Measurements from ENCODE around the gene ABCC3.
A peak's percentile ranks its signal among the peaks of the same experiment; 100 is the strongest.

Gene ABCC3

GRCh38 chr17:50605429-50605828 lies 29.3 kb upstream of the ABCC3 start:
- DNase-seq = no peak

GRCh38 chr17:50607522-50608175 lies 27.0 kb upstream of the ABCC3 start:
- no peak for DNase-seq

GRCh38 chr17:50608700-50609379 lies 25.8 kb upstream of the ABCC3 start:
- DNase-seq = no peak

- no peak for DNase-seq
Observed at GRCh38 chr17:50609380-50610074, 25.2 kb upstream of the ABCC3 start.

- no peak for DNase-seq
Observed at GRCh38 chr17:50611634-50612033, 23.0 kb upstream of the ABCC3 start.

- no peak for DNase-seq
Observed at GRCh38 chr17:50612281-50612680, 22.4 kb upstream of the ABCC3 start.

GRCh38 chr17:50613007-50613992 lies 21.4 kb upstream of the ABCC3 start:
- no peak for DNase-seq

GRCh38 chr17:50614471-50615051 lies 20.1 kb upstream of the ABCC3 start:
- DNase-seq = no peak

GRCh38 chr17:50615828-50616227 lies 18.9 kb upstream of the ABCC3 start:
- DNase-seq = no peak

GRCh38 chr17:50618300-50618699 lies 16.4 kb upstream of the ABCC3 start:
- no peak for DNase-seq

GRCh38 chr17:50618941-50619340 lies 15.7 kb upstream of the ABCC3 start:
- DNase-seq = no peak

GRCh38 chr17:50619489-50619888 lies 15.2 kb upstream of the ABCC3 start:
- no peak for DNase-seq

GRCh38 chr17:50620237-50620636 lies 14.4 kb upstream of the ABCC3 start:
- no peak for DNase-seq

- DNase-seq = no peak
Observed at GRCh38 chr17:50620858-50621257, 13.8 kb upstream of the ABCC3 start.

GRCh38 chr17:50621574-50622031 lies 13.1 kb upstream of the ABCC3 start:
- DNase-seq = no peak

GRCh38 chr17:50624321-50624934 lies 10.3 kb upstream of the ABCC3 start:
- DNase-seq = no peak

- DNase-seq = no peak
Observed at GRCh38 chr17:50625032-50625871, 9.4 kb upstream of the ABCC3 start.

- peak in 1 of 2 donors; percentile 11 for DNase-seq
Observed at GRCh38 chr17:50626037-50626574, 8.6 kb upstream of the ABCC3 start.

- no peak for DNase-seq
Observed at GRCh38 chr17:50627036-50627781, 7.5 kb upstream of the ABCC3 start.

All from hippocampal formation (tissue), 2 donors.